PC-9 (cell line): ENCODE data around the gene COL27A1.

Experiments used
- EZH2 ChIP-seq: fragments of 200-600 bp; sonication (generic); IDR thresholded peaks from 2 replicates; pipeline ENCODE4 v1.8.0; 2017; ENCODE audit warnings: antibody characterized with exemption, low read depth
- TF ChIP-seq, protein P1 (sequence below): fragments of 200-600 bp; sonication (generic); conservative IDR thresholded peaks from 2 replicates; pipeline ENCODE4 v1.6.1; 2017; ENCODE audit warnings: mixed run types, antibody characterized with exemption, mild to moderate bottlenecking, moderate library complexity

DNA sequence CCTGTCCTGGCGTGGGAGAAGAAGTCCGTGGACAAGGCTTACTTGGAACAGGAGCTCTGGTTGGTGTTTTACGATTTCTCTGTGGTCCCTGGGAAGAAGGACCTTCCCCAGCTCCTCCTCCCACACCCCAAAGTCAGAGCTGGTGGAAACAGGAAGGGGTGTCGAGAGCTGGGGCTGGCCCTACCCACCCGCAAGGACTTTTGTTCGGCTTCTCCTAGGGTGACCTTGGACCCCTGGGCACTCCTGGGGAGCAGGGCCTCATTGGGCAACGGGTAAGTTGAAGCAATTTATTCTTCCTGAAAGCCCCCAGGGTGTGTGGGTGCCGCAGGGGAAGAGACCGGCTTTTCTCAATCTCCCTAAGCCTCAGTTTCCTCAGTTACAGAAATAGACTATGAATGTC, 113.7 kb downstream of the COL27A1 start:
- TF ChIP-seq, protein P1, sequence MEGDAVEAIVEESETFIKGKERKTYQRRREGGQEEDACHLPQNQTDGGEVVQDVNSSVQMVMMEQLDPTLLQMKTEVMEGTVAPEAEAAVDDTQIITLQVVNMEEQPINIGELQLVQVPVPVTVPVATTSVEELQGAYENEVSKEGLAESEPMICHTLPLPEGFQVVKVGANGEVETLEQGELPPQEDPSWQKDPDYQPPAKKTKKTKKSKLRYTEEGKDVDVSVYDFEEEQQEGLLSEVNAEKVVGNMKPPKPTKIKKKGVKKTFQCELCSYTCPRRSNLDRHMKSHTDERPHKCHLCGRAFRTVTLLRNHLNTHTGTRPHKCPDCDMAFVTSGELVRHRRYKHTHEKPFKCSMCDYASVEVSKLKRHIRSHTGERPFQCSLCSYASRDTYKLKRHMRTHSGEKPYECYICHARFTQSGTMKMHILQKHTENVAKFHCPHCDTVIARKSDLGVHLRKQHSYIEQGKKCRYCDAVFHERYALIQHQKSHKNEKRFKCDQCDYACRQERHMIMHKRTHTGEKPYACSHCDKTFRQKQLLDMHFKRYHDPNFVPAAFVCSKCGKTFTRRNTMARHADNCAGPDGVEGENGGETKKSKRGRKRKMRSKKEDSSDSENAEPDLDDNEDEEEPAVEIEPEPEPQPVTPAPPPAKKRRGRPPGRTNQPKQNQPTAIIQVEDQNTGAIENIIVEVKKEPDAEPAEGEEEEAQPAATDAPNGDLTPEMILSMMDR: no peak
- TF ChIP-seq EZH2: no peak
